AG08396 (cell line): ENCODE measurements around the gene CCNK.

Experiments used
- DNase-seq: peaks from one replicate; pipeline ENCODE4 v3.0.0; 2012; ENCODE audit warnings: low spot score, mixed read lengths

Gene CCNK

DNA sequence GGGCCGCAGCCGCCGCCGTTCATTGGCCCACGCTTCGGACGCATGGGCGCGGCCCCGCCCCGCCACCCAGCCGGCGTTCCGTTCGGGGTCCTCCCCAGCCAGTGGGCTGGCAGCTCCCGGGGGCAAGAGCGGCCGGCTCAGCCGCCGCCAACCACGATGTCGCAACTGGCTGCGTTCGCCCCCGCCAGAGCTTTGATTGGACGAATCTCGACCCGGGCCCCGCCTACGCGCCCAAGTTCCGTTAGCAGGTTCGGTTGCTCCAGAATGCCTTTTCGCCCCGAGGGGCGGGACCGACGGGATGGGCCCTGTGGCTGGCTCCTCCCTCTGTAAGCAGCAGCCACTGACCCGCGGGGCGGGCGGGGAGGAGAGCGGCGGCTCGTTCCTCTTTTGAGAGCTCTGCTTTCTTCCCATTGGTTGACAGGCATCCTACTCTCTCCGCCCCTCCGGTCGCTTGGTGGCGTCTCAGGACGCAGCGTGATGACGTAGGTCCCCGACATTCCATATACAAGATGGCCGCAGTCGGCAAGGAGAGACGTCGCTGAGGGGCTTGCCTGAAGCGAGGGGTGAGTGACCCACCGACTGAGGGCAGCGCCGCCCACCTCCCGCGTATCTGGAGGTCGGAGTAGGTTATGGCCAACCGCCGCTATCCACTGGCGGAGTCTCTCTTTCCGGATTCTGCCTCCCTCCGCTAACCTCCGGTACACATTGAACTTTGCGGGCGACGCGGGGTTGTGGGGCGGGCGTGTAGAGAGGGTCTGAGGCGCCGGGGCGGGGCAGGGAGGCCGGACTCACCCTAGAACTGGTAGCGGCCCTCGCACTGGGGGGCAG is at the start of gene CCNK:
Gene CCNK, plus strand, starts transcription at position 493 of the 828 bp plus-strand sequence. CDS start 11,269 bp downstream, outside the sequence.
- peak; percentile 98 for DNase-seq

DNA sequence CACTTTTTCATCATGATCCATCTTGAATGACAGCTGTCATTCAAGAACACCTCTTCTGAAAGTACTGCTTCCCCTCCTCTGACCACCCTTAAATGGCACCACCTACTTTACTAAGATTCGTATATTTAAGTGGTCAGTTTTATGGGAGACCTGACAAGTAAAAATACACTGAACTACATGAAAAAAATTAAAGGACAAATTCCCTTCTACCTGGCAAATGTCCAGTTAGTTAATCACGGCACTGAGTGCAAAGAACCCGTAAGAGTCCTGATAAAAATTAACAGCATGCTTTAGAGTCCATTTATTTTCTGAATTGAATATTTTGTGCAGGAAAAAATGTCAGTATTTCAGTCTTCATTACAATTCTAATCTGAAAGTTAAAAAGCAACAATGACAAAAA is 49.2 kb upstream of the CCNK start:
- no peak for DNase-seq

DNA sequence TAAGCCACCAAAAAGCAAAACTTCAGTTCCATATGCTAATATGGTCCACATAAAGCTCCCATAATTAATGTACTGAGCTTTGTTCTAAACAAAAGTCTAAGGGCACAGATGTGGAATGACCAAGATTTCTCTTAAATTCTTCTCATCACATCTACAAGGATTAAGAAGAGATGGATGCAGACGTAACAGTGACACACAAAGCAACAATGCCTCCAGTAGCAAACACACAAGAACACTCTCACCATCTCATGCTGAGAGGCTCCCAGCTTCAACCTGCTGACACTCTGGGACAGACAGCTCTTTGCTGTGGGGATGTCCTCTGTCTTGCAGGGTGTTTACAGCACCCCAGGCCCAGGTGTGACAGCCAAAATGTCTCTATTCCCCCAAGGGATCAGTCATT is 48.7 kb upstream of the CCNK start:
- no peak for DNase-seq

DNA sequence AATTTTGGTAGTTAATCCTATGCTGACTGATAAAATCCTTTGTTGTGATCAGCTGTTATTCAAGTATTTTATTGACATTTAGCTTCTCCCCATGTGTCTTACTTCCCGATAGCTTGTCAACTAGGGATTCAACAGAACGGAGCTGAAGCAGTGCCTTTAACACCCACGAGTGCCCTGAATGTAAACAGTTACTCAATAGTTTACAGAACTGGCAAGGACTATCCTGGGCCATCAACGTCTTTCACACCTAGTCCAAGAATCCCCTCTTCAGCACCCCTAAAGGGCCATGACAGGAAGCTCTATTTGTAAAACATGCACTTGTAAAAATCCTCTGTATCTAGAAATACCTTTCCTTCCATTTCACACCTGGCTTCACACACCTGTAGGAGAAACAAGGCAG is 45.9 kb upstream of the CCNK start:
- DNase-seq = no peak

DNA sequence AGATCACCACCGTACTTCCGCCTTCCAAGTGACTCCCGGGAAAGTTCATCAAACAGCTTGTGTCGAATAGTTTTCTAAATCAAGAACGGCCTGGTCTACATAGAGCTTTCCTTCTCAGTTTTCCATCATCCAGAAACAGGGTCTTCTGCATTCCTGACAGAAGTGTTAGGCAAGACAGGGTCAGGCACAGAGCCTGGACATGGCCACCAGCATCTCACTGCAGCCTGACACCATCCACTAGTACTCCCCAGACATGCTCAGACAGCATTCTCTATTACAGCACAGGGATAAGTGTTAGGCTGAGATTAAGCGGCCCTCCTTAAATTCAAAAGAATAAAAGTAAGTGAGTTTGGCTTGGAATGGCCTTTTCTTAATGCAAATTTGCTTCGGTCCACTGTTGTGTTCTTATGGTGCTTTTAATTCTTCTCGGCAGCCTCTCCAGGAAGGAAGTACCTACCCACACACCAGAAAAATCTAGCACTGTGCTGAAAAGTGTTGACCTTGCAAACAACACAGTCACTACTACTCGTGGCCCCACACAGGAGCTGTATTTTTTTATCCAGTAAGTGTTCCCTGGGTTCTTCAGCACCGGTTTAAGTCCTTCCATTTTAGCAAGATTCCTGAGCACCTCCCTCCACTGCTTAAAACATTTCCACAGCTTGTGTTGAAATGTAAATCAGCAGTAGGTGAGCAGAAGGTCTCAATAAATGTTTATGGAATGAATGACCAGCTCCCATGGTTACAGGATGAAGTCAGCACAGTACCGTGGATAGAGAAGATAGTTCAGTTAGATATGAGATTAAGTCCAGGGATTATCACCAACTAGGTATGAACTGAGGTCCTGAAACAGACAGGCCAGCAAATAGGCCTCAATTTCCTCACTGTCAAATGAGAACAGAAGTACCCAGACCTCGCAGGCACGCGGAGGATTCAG is 44.7 kb upstream of the CCNK start:
- peak; percentile 22 for DNase-seq

DNA sequence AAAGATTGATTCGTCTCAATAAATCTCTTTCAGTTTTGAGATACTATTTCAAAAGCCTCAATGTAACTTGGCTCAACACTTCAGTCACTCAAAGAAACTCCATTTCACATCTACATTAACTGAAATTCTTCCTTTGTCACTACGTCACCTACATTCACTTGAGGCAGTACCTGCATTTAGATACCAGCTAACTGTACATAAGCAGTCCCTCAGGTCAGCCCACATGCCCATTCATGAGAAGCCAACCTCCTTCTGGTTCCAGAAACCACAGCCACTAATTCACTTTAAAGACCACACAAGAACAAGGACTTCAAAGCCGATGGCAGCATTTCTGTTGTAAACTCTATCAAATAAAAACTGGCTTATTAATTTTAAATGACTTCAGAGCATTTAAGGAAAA is 43.5 kb upstream of the CCNK start:
- no peak for DNase-seq

DNA sequence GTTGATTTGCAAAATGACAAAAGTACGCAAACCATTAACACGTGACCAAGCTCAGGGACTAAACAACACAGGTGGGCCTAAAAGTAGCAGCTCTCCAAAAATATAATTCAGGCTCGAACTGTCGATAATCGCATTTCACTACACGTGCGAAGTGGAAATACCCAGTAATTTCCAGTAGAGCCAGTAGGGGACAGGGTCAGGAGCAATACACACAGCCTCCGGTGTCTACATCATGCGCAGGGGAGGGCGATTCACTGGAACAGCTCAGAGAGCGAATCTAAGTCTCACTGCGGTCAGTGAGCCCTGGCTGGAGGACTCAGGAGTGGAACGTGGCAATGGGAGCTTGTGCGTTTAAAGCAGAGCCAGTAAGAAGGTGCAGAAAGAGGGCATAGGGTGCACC is 40.9 kb upstream of the CCNK start:
- no peak for DNase-seq

DNA sequence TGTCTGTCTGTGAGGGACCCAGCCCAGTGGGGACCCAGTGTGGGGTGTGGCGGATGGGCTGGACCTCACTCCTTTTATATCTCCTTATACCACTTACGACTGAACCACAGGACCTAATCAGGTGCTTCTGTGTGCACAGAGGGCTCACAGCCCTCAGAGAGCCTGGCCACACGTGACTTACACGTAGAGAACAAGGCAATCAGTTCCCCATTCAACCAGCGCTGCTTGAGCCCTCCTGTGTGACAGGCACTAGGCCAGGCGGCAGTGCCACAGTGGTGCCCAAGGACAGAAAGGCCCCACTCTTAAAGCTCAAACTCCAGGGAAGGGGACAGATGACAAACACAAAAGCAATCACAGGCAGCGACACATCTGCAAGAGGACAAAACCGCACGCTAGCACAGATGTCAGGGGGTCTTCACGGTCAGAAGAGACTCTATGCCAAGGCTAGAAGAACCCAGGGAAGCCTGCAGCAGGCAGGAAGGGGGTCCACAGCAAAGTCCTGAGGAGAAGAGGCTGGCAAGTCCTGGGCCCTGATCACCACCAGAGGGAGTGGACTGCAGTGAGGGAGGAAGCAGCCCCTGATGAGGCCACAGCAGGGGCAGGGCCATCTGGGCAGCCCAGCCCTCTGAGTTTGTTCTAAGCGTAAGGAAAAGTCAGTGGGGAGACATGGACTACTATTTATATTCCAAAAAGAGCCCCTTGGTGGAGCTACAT is 39.9 kb upstream of the CCNK start:
- no peak for DNase-seq

DNA sequence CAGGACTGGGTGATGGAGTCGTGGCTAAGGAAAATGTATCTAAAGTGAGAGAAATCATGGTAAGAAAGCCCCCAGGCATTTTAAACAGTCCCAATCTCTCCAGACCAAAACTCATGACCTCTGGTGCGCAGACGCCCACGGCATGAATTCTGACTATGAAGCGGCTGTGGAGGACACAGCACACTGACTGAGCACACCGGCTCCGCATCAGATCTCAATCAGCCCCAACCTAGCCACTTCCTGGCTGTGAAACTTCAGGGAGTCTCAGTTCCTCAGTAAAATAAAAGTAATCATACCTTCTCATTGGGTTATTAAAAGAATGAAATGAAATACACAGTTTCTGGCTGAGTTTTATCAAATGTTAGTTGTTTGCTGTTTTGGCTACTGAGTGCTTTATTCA is 39.3 kb upstream of the CCNK start:
- DNase-seq = no peak

DNA sequence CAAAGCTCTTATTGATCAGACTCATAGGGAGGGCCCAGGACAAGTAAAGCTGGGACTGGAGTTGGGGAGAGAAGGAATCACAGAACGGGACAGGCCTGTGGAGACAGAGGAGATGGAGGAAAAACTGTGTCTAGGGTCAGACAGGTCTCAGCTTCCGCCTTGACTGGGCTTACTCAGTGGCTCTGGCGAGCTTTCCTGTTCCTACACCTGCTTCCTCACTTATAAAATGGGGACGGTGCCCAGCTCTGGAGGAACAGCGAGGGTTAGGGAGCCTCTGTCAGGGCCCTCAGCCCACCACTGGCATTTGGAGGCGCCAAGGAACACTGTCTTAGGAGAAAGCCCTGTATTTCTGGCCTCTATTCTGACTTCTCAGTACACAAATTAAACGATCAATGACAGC is 35.3 kb upstream of the CCNK start:
- DNase-seq = no peak

DNA sequence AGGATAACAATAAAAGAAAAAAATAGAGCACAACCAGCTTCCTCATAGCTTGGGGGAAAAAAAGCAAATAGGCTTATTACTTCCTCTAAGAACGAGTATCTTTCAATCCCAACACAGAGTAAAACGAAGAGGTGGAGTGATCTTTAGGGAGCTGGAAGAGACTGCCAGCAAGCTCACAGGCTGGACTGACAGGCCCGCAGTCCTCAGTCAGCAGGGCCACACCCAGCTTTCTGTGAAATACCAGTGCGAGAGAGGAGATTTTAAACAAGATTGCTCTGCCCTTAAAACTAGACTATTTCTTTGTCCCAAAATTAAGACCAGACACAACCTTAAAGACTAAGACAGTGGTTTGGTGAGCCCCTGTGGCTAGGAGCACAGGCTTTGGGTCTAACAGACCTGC is 33.5 kb upstream of the CCNK start:
- DNase-seq = no peak

DNA sequence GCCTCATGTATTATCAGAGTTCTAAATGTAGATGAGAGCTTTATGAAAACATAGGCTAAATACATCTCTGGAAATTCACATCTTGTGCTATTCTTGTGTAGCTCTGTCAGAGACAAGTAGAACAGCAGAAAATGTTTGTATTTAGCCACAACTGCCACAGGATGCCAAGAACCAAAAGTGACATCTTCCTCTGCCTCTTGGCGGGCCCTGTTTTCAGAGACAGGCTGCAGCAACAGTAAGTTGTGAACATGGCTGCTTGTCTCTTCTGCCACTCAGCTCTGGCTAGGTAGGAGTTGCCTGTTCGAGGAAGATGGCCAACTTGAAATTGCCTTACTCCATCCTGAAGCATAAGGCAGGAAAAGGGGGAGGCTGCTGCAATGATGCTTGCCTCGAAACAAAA is 30.9 kb upstream of the CCNK start:
- DNase-seq = no peak

DNA sequence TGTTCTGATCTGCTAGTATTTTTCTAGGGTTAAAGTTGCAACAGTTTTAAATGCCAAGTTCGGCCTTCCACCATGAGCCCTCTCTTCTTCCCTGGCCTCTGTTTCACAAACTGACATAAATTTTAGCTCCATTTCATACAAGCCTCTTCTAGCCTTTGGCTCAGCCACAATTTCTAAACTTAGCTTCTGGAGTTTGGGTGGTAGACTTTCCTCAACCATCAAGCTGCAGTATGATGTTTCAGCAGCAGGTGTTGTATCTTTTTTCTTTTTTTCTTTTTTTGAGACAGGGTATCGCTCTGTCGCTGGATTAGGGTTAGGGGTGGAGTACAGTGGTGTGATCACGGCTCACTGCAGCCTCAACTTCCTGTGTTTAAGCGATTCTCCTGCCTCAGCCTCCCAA is 30.0 kb upstream of the CCNK start:
- DNase-seq = no peak

DNA sequence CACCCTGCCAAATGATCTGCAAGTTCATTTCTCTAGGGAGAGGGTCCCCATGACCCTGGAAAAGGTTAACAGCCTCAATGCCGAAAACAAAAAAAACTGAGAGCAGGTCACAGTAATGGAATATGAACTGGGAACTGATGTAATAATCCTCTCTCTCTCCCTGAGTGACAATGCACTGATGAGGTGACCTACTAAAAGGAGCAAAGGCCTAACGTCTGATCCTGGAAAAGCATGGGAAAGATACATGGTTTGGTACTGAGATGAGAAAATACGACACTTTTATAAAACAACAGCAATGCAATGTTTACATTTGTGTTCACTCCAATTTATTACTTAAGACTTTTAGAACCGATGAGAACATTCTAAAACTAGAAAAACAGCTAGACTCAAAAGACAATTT is 28.2 kb upstream of the CCNK start:
- DNase-seq = no peak

DNA sequence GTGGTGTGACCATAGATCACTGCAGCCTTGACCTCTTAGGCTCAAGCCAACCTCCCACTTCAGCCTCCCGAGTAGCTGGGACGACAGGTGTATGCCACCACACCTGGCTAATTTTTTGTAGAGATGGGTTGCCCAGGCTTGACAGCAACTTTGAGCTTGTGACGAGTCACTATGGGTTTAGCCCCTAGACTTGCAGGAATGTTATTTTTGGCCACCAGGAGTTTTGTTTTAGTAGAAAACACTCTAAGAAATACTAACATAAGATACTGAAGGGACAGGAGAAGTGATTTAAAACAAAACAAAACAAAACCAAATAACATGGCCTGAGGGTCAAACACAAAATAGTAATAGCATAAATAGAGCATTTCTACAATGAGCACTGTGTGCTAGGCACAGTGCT is 27.0 kb upstream of the CCNK start:
- no peak for DNase-seq

DNA sequence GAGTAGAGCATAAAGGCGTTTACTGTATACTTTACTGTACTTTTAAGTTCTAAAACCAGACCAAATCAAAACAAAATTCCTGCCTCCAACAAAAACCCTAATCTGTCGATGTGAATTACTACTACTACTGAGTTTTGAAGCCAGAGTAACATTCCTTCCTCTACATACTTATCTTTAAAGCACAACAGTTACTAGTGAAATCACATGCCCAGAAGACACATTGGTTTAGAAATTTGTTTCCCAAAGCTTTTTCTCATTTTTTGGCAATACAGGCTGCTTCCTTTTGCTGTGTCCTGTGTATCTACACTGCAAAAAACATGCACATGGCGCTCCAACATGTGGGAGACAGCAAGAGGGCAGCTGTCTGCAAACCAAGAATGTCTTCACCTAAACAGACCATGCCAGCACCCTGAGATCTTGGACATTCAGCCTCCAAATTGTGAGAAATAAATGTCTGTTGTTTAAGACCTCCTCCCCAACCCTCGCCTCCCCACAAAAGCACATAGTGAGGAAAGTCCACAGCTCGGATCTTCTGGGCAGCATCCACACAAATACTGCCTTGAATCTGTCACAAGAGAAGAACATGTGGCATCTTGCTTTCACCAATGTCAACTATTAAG is 21.6 kb upstream of the CCNK start:
- DNase-seq = no peak

DNA sequence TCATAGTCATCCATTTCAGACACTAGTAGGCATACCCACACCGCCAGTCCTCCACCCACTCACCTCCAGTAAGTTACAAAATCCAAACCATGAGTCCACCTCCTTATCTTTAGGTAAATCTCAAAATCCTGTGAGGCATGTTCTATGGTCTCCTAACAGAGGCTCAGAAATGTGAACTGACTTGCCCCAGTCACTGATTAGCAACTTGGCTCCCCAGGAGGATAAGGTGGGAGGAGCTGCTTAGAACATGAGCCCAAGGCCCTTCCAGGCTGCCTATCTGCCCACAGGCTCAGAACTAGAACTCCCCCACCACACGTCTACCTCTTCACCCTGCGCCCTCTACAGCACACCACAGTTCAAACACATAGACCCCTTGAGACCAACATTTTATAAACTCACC is 20.4 kb upstream of the CCNK start:
- no peak for DNase-seq

DNA sequence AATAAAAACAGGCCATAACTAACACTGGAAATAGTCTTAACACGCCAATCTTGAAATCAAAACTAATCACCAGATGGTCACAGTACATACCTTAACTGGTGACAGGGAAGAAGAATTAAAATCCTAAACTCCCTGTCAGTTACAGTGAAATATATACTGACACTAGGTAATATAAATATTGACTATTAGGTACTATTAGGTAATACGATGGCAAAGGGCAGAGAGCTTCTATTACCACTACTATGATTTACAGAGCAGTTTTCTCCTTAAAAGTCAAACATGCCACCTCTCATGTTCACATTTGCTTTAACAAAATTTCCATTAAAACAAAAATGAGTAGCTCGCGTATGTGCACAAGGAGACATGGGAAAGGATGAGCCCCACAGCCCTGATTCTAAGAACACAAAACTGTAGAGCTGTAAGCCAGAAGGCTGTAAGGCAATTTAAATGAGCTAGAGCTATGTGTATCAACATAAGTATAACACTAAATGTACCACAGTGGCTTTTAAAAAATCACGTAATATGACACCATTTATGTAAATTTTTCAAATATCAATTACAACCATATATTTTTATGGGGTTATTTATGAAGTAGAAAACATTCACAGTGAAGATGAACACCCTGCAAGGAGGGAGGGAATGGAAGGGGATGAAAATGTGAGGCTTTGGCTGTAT is 19.7 kb upstream of the CCNK start:
- DNase-seq = no peak

DNA sequence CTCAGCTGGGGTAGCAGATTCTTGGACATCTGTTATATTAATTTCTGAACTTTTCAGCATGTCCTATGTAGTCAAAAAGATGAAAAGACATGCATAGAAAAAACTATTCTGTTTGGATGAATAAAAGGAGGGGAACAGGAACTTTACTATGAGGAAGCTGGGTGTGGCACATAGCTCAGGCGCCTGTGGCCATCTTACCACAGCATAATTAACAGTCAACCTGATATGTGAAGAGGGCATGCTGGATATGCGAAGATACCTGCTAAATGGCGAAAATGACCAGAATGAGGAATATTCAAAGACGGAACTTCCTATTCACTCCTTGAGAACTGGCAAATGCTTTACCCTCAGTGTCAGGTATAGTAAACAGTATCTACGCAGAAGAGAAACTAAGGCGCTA is 19.0 kb upstream of the CCNK start:
- DNase-seq = no peak

DNA sequence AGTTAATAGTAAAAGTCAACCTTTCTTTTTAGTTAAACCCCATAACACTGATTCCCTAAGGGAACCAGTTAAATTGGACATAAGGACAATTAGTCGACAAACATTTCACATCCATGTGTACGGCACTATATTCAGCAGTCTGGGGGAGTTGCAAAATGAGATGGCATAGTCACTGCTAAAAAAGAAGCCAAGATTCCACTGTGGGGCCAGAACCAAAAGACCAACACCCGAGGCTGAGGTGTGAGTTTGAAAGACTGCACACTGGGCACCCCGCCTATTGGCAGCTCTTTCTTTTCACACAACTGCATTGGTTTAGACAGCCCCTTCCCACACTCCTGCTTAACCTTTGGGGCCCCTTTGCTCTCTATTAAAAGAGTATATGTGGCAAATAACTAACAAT is 17.2 kb upstream of the CCNK start:
- DNase-seq = no peak

DNA sequence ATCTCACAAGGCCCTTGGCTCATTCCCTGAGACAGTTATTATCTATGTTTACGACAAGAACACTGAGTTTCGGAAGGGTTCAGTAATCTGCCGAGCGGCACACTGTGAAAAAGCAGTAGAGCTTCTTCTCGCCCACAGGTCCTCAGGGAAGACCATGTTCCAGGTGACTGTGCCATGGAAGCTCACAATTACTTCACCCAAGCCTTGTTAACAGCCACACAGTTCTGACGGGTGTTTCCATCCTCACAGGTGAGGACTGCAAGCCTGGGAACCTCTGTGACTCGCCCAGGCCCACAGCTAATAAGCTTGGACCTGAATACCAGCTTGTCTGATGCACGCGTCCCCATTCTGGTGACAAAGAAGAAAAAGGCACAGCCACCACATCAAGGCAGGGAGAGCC is 15.9 kb upstream of the CCNK start:
- DNase-seq = no peak

DNA sequence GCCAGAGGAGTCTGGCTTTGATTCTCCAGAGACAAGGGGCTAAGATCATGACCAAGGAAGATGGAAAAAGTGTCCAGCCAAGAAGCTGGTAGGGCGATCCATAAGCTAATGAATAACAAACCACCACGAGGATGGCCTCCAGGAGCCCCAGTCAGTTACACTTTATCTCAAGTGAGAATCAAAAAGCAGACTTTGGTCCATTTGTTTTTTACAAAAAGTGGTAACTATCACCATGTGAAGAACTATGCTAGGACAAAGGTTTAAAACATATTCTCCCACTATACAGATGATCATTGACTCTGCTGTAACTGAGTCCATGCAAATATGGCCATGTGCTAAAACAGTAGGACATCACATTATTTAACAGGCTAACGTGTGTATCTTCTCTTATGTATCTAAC is 14.5 kb upstream of the CCNK start:
- no peak for DNase-seq
